ENCODE data around the gene ABCA2. TPM values are rescaled to one million over a fixed set of nuclear protein-coding genes. Genes with fewer than 3 reads are reported as not detected.

Gene ABCA2
- total and polyA plus RNA-seq, 9 of the 15 experiments (the other 6 are each of a cell fraction or from before 2014, with no cell fraction given): 0.69 to 16.3 (median 6.1) TPM; not detected in 2

- TF ChIP-seq STAT6 (CRISPR knock-in tag; IDR thresholded peaks at IDR 0.05) (no peak), E4F1 (CRISPR knock-in tag; IDR thresholded peaks at IDR 0.05; ENCODE audit: borderline replicate concordance) (no peak)
Observed at GRCh38 chr9:136968333-136969127, 59.5 kb downstream of the ABCA2 start (continued).
